ENCODE measurements around the gene GNG7.
"Not testable (repeated sequence)": the region's sequence is repeated elsewhere in the genome, so short reads cannot be mapped to it uniquely, and the experiment has no call there.

GNG7 gene

GRCh38 chr19:2639999-2640398 lies 62.5 kb downstream of the GNG7 start:
- no peak for DNase-seq

GRCh38 chr19:2638417-2638940 lies 64.0 kb downstream of the GNG7 start:
- DNase-seq = no peak

GRCh38 chr19:2636897-2637683 lies 65.4 kb downstream of the GNG7 start:
- no peak for DNase-seq

- DNase-seq = no peak
These were observed 66.2 kb downstream of the GNG7 start for GRCh38 chr19:2636141-2636896.

GRCh38 chr19:2634960-2635359 lies 67.5 kb downstream of the GNG7 start:
- DNase-seq = no peak

GRCh38 chr19:2634228-2634951 lies 68.1 kb downstream of the GNG7 start:
- DNase-seq = no peak

- DNase-seq = no peak
These were observed 68.8 kb downstream of the GNG7 start for GRCh38 chr19:2633693-2634075.

GRCh38 chr19:2631213-2631821 lies 71.2 kb downstream of the GNG7 start:
- DNase-seq = no peak

GRCh38 chr19:2630352-2631001 lies 72.0 kb downstream of the GNG7 start:
- no peak for DNase-seq

GRCh38 chr19:2629491-2630351 lies 72.8 kb downstream of the GNG7 start:
- DNase-seq = no peak

- DNase-seq = no peak
These were observed 73.9 kb downstream of the GNG7 start for GRCh38 chr19:2628597-2628996.

- DNase-seq = no peak
These were observed 74.6 kb downstream of the GNG7 start for GRCh38 chr19:2627855-2628254.

GRCh38 chr19:2627319-2627829 lies 75.1 kb downstream of the GNG7 start:
- no peak for DNase-seq

- no peak for DNase-seq
These were observed 77.1 kb downstream of the GNG7 start for GRCh38 chr19:2625434-2625833.

GRCh38 chr19:2624537-2625091 lies 77.9 kb downstream of the GNG7 start:
- DNase-seq = no peak

- no peak for DNase-seq
These were observed 78.7 kb downstream of the GNG7 start for GRCh38 chr19:2623798-2624197.

- not testable (repeated sequence) for DNase-seq
These were observed 80.0 kb downstream of the GNG7 start for GRCh38 chr19:2622371-2622961.

GRCh38 chr19:2619076-2619475 lies 83.4 kb downstream of the GNG7 start:
- DNase-seq = no peak

- DNase-seq = no peak
These were observed 83.9 kb downstream of the GNG7 start for GRCh38 chr19:2618611-2619010.

GRCh38 chr19:2617393-2618165 lies 84.9 kb downstream of the GNG7 start:
- DNase-seq = no peak

Data from DMS153 (cell line).